ENCODE measurements around the gene RAB11FIP4. TPM values are rescaled to one million over a fixed set of nuclear protein-coding genes. Genes with fewer than 3 reads are reported as not detected.

RAB11FIP4 gene
- total and polyA plus RNA-seq, 10 of the 15 experiments (the other 5 are each of a cell fraction or from before 2014, with no cell fraction given): 1.4 to 27.0 (median 17.6) TPM

GRCh38 chr17:31566992-31567373, 175.5 kb downstream of the RAB11FIP4 start:
- no peak for DNase-seq (ENCODE audit: low read depth, low spot score)
- no TSS peak for BruUV-seq (replicated peaks)
- in situ Hi-C loops (cut with MboI) (no loop called here), intact Hi-C loops (cut with micrococcal nuclease; ENCODE audit: unreplicated experiment) (no loop called here)
- POLR2A ChIA-PET: interaction anchor here (1.3 kb wide), 1 partner anchor 9 kb away, joined by 3 read pairs; no protein-coding TSS in a partner anchor
- H3K4me2 ChIP-seq (ENCODE audit: control insufficient read depth, insufficient read depth): no peak overlapping the region
- 57% methylated on average over 6 of the region's 6 CpGs for WGBS (ENCODE audit: insufficient coverage, insufficient replicate concordance, low lambda C conversion rate, missing lambda C conversion rate)
- H3K27me3 ChIP-seq (replicated peaks in 1 of 2; ENCODE audit: control insufficient read depth in 2 of 2, insufficient read depth in 2 of 2, low read length in 1 of 2): no peaks in the 10 kb centered on the region; a peak in 1 of 4 replicates
- no peaks in the 10 kb centered on the region for H4K20me1 ChIP-seq (ENCODE audit: control insufficient read depth, insufficient read depth)
- CTCF ChIA-PET: interaction anchor here (1.6 kb wide), 1 partner anchor 275 kb away, joined by 4 read pairs; no protein-coding TSS in a partner anchor
- H3K36me3 ChIP-seq (ENCODE audit: control insufficient read depth in 2 of 2, insufficient read depth in 2 of 2, low read length in 1 of 2): no peaks in the 10 kb centered on the region
- no peaks in the 10 kb centered on the region for H3K4me1 ChIP-seq (ENCODE audit: control insufficient read depth, insufficient read depth, low read length)
- TF ChIP-seq SPI1 (IDR thresholded peaks at IDR 0.05; ENCODE audit: borderline replicate concordance, insufficient read depth, low read depth, low read length) (no peak), POLR2AphosphoS2 (IDR thresholded peaks at IDR 0.05; ENCODE audit: low read depth, low read length) (no peak), NR2F1 (conservative IDR thresholded peaks at IDR 0.05) (no peak)
- TF ChIP-seq, protein P1, sequence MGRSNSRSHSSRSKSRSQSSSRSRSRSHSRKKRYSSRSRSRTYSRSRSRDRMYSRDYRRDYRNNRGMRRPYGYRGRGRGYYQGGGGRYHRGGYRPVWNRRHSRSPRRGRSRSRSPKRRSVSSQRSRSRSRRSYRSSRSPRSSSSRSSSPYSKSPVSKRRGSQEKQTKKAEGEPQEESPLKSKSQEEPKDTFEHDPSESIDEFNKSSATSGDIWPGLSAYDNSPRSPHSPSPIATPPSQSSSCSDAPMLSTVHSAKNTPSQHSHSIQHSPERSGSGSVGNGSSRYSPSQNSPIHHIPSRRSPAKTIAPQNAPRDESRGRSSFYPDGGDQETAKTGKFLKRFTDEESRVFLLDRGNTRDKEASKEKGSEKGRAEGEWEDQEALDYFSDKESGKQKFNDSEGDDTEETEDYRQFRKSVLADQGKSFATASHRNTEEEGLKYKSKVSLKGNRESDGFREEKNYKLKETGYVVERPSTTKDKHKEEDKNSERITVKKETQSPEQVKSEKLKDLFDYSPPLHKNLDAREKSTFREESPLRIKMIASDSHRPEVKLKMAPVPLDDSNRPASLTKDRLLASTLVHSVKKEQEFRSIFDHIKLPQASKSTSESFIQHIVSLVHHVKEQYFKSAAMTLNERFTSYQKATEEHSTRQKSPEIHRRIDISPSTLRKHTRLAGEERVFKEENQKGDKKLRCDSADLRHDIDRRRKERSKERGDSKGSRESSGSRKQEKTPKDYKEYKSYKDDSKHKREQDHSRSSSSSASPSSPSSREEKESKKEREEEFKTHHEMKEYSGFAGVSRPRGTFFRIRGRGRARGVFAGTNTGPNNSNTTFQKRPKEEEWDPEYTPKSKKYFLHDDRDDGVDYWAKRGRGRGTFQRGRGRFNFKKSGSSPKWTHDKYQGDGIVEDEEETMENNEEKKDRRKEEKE (IDR thresholded peaks at IDR 0.05): no peak
- no peak for ATAC-seq
- FAIRE-seq: no peak
- no peaks in the 10 kb centered on the region for H3K9me3 ChIP-seq (replicated peaks; ENCODE audit: control insufficient read depth, insufficient read depth, low read length)
- no peak overlapping the region for H2AFZ ChIP-seq (ENCODE audit: control insufficient read depth, low read depth, low read length)
- H3K79me2 ChIP-seq (ENCODE audit: control insufficient read depth, insufficient read depth, low read length): no peaks in the 10 kb centered on the region
- RAD21 ChIA-PET (ENCODE audit: unreplicated experiment): interaction anchor here (1.5 kb wide), 1 partner anchor 13 kb away, joined by 4 read pairs; no protein-coding TSS in a partner anchor
- SMC1A ChIA-PET (ENCODE audit: uncharacterized antibody, unreplicated experiment): no interaction called here
- H3K9ac ChIP-seq (ENCODE audit: control insufficient read depth, insufficient read depth, low read length): no peak overlapping the region
- no peak overlapping the region for H3K4me3 ChIP-seq
- H3K27ac ChIP-seq (ENCODE audit: control insufficient read depth, insufficient read depth): no peak overlapping the region

- intact Hi-C loops (cut with micrococcal nuclease; ENCODE audit: unreplicated experiment): no loop called here
- POLR2A ChIA-PET: no interaction called here
- DNase-seq (ENCODE audit: low read depth, low spot score) (no peak), FAIRE-seq (no peak), ATAC-seq (peak; percentile 71)
- RAD21 ChIA-PET (ENCODE audit: unreplicated experiment): no interaction called here
- CTCF ChIA-PET: no interaction called here
- H2AFZ ChIP-seq (ENCODE audit: control insufficient read depth, low read depth, low read length): no peak overlapping the region
- H3K27me3 ChIP-seq (replicated peaks in 1 of 2; ENCODE audit: control insufficient read depth in 2 of 2, insufficient read depth in 2 of 2, low read length in 1 of 2): no peaks in the 10 kb centered on the region; a peak in 1 of 4 replicates
- no peak overlapping the region for H3K4me3 ChIP-seq
- H3K36me3 ChIP-seq (ENCODE audit: control insufficient read depth in 2 of 2, insufficient read depth in 2 of 2, low read length in 1 of 2): no peaks in the 10 kb centered on the region
- in situ Hi-C loops (cut with MboI): no loop called here
- TF ChIP-seq BHLHE40 (IDR thresholded peaks at IDR 0.05; ENCODE audit: borderline replicate concordance in 1 of 2, low read depth in 2 of 2, low read length in 1 of 2) (0 out of 4 replicates have a peak, but pooled peaks of 1 of the 2 experiments have one; percentile 23), SPI1 (IDR thresholded peaks at IDR 0.05; ENCODE audit: borderline replicate concordance, insufficient read depth, low read depth, low read length) (no peak), CHD1 (IDR thresholded peaks at IDR 0.05; ENCODE audit: low read depth, low read length) (no peak), POLR2AphosphoS2 (IDR thresholded peaks at IDR 0.05; ENCODE audit: low read depth, low read length) (no peak), ATF2 (IDR thresholded peaks at IDR 0.05; ENCODE audit: low read length) (no peak), BCL11A (IDR thresholded peaks at IDR 0.05; ENCODE audit: low read depth, low read length) (no peak)
- H4K20me1 ChIP-seq (ENCODE audit: control insufficient read depth, insufficient read depth): no peaks in the 10 kb centered on the region
- SMC1A ChIA-PET (ENCODE audit: uncharacterized antibody, unreplicated experiment): no interaction called here
- H3K9me3 ChIP-seq (replicated peaks; ENCODE audit: control insufficient read depth, insufficient read depth, low read length): no peaks in the 10 kb centered on the region
- no peak overlapping the region for H3K9ac ChIP-seq (ENCODE audit: control insufficient read depth, insufficient read depth, low read length)
- H3K79me2 ChIP-seq (ENCODE audit: control insufficient read depth, insufficient read depth, low read length): no peaks in the 10 kb centered on the region
- H3K4me1 ChIP-seq (ENCODE audit: control insufficient read depth, insufficient read depth, low read length): no peaks in the 10 kb centered on the region
- WGBS (ENCODE audit: insufficient coverage, insufficient replicate concordance, low lambda C conversion rate, missing lambda C conversion rate): 73% methylated on average over 9 of the region's 9 CpGs
- no peak overlapping the region for H3K4me2 ChIP-seq (ENCODE audit: control insufficient read depth, insufficient read depth)
- no TSS peak for BruUV-seq (replicated peaks)
- no peak overlapping the region for H3K27ac ChIP-seq (ENCODE audit: control insufficient read depth, insufficient read depth)
Measured at GRCh38 chr17:31568121-31568520, 176.6 kb downstream of the RAB11FIP4 start.
